Mucosa of rectum (tissue), 2 donors: ENCODE results near the gene IDH3G.

Source experiments
- H3K27ac ChIP-seq, 2 donors: one replicate each; pipeline ENCODE4 v1.7.0; 2013; ENCODE audit warnings: inconsistent platforms in 2 of 2, low read depth in 2 of 2, low read length in 2 of 2
- H3K27me3 ChIP-seq, 2 donors: one replicate each; pipeline ENCODE4 v1.7.0; 2013; ENCODE audit warnings: low read length in 2 of 2; ENCODE audit not compliant: control insufficient read depth in 2 of 2, insufficient read depth in 2 of 2
- H3K36me3 ChIP-seq, 2 donors: one replicate each; pipeline ENCODE4 v1.7.0; 2013; ENCODE audit warnings: low read length in 2 of 2; ENCODE audit not compliant: control insufficient read depth in 2 of 2, insufficient read depth in 2 of 2
- H3K4me1 ChIP-seq, 2 donors: one replicate each; pipeline ENCODE4 v1.7.0; 2013; ENCODE audit warnings: low read length in 2 of 2, mild to moderate bottlenecking in 1 of 2; ENCODE audit not compliant: control insufficient read depth in 2 of 2, insufficient read depth in 2 of 2
- H3K4me3 ChIP-seq, 2 donors: one replicate each; pipeline ENCODE4 v1.7.0; 2013; ENCODE audit warnings: low read length in 2 of 2
- H3K9ac ChIP-seq, 2 donors: one replicate each; pipeline ENCODE4 v1.7.0; 2013; ENCODE audit warnings: low read length in 2 of 2, low read depth in 1 of 2, mild to moderate bottlenecking in 1 of 2
- H3K9me3 ChIP-seq, 2 donors: one replicate each; pipeline ENCODE4 v1.7.0; 2013; ENCODE audit warnings: low read length in 2 of 2; ENCODE audit not compliant: control insufficient read depth in 2 of 2
- donor health status: healthy.
- donor health status: Normal muscosa, but diverticular disease.

The IDH3G gene

DNA sequence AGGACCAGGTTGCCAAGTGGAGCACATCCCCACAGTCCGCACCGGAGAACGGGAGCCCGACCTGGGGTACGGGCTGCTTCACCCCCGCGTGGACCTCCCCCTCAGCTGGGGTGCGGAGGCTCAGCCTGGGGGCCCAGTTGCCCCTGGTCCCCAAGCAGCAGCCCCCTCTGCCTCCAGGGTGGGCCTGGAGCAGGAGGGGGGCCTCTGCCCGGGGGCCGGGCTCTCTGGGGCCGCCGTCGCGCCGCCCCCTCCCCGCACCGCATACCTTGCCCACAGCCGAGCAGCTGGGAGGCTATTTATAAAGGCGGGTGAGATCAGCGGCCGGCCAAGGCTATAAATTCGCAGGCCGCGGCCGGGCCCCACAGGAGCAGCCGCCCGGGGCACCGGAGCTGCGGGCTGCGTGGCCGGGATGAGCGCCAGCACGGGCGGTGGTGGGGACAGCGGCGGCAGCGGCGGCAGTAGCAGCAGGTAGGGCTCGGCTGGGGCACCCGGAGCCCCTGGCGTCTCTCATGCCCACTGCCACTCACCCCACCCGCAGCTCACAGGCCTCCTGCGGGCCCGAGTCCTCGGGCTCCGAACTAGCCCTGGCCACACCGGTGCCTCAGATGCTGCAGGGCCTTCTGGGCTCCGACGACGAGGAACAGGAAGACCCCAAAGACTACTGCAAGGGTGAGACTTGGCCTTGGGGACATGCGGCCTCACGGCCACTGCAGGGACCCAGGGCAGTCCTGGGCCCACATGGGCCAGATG lies 13.3 kb downstream of the IDH3G start, which contains the start of gene SRPK3:
SRPK3 (plus strand) TSS at position 364 of the 750 bp plus-strand sequence; CDS start at position 410, 46 bp downstream.
- Histone ChIP-seq H3K4me1 (peaks cover 3% of the 10 kb centered on the region in 2 donors), H3K9me3 (no peaks in the 10 kb centered on the region), H3K27me3 (peaks cover 2 to 6% of the 10 kb centered on the region in 2 donors), H3K4me3 (no peak within 1 kb of the TSS), H3K36me3 (peaks cover 0 to 3% of the 10 kb centered on the region in 2 donors), H3K27ac (no peak within 1 kb of the TSS), H3K9ac (peak within 1 kb of the TSS in 1 of 2 donors; percentile 37)

DNA sequence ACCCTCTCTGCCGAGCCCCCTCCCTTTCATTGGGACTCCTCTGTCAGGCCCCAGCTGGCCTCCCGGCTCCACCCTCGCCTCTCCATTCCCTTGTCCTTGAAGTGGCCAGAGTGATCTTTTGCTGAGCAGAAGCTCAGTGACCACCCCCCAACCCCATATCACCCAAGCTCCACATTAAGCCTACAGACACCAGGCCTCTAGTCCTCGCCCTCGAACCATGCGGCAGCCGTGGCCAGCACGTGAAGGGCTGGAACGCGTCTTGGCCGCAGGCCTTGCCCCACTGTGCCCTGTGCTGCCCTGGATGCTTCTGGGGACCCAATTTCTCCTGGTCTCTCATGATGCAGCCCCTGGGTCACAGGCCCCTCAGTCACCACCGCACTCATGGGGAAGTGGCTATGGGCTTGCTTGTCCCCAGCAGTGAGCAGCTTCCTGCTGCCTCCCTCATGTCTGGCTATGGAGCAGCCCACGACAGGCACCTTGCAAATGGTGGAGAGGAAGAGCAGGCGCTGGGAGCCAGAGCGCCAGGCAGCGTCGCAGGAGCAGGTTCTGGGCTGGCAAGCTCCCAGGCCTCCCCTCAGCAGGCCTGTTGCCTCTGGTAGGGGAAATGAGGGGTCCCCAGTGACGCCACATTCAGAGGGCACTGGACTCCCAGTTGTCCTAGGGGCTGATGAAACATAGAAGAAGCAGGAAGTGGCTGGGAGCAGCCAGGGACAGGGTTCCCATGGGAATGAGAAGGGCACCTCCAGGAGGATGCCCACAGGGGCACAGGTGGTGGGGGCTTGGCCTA lies 14.1 kb downstream of the IDH3G start:
- Histone ChIP-seq H3K36me3 (peaks cover 0 to under 1% of the 10 kb centered on the region in 2 donors), H3K27ac (no peak overlapping the region), H3K9ac (no peak overlapping the region), H3K27me3 (peaks cover 2 to 6% of the 10 kb centered on the region in 2 donors), H3K4me1 (peaks cover 3% of the 10 kb centered on the region in 2 donors), H3K4me3 (no peak overlapping the region), H3K9me3 (no peaks in the 10 kb centered on the region)

DNA sequence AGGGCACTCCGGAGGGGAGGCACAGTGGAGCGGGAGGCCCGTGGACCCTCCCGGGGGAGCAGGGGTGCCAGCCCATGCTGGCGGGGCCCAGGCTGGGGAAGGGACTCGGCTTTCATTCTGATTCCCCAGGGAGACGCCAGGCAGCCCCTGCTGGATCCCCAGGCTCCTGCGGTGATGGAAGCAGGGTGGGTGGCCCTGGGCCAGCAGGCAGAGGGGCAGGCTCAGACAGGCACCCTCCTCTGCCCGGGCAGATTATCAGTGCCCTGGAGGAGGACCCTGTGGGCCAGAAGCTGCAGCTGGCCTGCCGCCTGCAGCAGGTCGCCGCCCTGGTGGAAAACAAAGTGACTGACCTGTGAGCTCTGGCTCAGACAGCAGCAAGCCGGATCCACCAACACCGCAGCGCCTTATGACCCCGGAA lies 15.5 kb downstream of the IDH3G start:
- no peak overlapping the region for H3K9ac ChIP-seq
- no peak overlapping the region for H3K4me3 ChIP-seq
- H3K27ac ChIP-seq, result no peak overlapping the region
- H3K27me3 ChIP-seq, result peaks cover 2 to 6% of the 10 kb centered on the region in 2 donors
- H3K36me3 ChIP-seq, result no peaks in the 10 kb centered on the region
- H3K4me1 ChIP-seq, result peaks cover 3% of the 10 kb centered on the region in 2 donors
- H3K9me3 ChIP-seq, result no peaks in the 10 kb centered on the region

DNA sequence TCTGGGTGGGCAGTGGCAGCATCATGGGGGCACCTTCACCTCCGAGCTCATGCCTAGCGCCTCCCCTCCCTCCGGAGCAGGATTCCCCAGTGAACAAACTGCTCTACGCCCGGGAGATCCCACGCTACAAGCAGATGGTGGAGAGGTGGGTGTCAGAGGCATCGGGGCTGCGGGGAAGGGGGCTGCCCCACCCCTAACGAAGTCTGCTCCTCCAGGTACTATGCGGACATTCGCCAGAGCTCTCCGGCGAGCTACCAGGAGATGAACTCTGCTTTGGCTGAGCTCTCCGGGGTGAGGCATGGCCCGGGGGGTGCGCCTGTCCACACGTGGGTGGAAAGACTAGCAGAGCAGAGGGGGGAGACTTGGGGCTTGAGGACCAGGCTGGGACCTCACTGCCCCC lies 16.0 kb downstream of the IDH3G start:
- H3K9ac ChIP-seq, result no peak overlapping the region
- no peaks in the 10 kb centered on the region for H3K9me3 ChIP-seq
- peaks cover 2 to 6% of the 10 kb centered on the region in 2 donors for H3K27me3 ChIP-seq
- H3K4me3 ChIP-seq, result no peak overlapping the region
- peaks cover 3% of the 10 kb centered on the region in 2 donors for H3K4me1 ChIP-seq
- H3K36me3 ChIP-seq, result no peaks in the 10 kb centered on the region
- H3K27ac ChIP-seq, result no peak overlapping the region

DNA sequence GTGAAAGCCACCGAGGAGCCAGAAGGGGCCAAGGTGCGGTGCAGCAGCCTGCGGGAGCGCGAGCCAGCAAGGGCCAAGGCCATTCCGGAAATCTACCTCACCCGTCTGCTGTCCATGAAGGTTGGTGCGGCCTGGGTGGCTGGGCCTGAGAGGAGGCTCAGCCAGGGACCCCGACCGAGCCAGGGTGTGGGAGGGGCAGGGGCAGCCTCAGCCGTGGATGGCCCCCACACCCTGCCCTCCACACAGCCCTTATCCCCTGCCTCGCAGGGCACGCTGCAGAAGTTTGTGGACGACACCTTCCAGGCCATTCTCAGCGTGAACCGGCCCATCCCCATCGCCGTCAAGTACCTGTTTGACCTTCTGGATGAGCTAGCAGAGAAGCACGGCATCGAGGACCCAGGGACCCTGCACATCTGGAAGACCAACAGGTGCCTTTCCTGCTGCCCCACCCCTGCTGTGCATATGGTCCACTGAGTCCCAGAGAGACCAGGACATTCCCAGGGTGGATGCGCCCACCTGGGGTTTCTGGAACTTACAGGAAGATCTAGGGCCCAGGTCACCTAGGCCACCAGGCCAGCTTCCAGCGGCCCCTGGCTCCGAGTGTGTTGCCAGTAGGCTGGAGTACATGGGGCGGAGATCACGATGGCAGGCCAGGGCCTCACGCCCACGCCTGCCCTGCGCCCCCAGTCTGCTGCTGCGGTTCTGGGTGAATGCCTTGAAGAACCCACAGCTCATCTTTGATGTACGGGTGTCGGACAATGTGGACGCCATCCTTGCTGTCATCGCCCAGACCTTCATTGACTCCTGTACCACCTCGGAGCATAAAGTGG lies 16.7 kb downstream of the IDH3G start:
- H3K27ac ChIP-seq, result no peak overlapping the region
- H3K9ac ChIP-seq, result no peak overlapping the region
- H3K27me3 ChIP-seq, result peaks cover 2 to 6% of the 10 kb centered on the region in 2 donors
- H3K9me3 ChIP-seq, result no peaks in the 10 kb centered on the region
- H3K4me3 ChIP-seq, result no peak overlapping the region
- peaks cover 3% of the 10 kb centered on the region in 2 donors for H3K4me1 ChIP-seq
- H3K36me3 ChIP-seq, result no peaks in the 10 kb centered on the region

DNA sequence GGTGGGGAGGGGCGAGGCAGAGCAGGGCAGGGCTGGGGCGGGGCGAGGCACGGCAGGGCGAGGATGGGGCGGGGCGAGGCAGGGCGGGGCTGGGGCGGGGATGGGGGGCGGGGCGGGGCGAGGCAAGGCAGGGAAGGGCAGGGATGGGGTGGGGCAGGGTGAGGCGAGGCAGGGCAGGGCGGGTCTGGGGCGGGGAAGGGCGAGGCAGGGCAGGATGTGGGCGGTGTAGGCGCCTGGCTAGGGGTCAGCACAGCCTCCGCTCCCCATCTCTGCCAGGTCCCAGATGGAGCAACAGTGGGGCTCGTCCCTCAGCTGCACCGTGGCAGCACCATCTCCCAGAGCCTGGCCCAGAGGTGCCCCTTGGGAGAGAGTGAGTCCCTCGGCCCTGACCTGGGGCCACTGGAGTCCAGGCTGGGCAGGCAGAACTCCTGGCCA lies 17.5 kb downstream of the IDH3G start:
- Histone ChIP-seq H3K27me3 (peaks cover 2 to 6% of the 10 kb centered on the region in 2 donors), H3K9ac (no peak overlapping the region), H3K4me1 (peaks cover 0 to 3% of the 10 kb centered on the region in 2 donors), H3K36me3 (no peaks in the 10 kb centered on the region), H3K27ac (no peak overlapping the region), H3K9me3 (no peaks in the 10 kb centered on the region), H3K4me3 (no peak overlapping the region)

DNA sequence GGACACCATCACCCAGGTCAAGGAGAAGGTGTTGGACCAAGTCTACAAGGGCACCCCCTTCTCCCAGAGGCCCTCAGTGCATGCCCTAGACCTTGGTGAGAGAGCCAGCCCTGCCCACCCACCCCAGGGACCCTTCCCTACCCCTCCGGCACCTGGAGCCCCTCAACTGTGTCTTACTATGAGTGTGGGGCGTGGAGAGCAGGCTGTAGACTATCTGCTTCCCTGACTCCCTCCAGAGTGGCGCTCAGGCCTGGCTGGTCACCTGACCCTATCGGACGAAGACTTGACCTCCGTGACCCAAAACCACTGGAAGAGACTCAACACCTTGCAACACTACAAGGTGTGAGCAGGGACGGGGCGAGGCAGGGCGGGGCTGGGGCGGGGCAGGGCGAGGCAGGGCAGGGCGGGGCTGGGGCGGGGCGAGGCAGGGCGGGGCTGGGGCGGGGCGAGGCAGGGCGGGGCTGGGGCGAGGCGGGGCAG lies 18.0 kb downstream of the IDH3G start:
- H3K27ac ChIP-seq, result no peak overlapping the region
- no peaks in the 10 kb centered on the region for H3K4me1 ChIP-seq
- no peaks in the 10 kb centered on the region for H3K36me3 ChIP-seq
- H3K4me3 ChIP-seq, result no peak overlapping the region
- H3K9me3 ChIP-seq, result no peaks in the 10 kb centered on the region
- H3K27me3 ChIP-seq, result peaks cover 2 to 6% of the 10 kb centered on the region in 2 donors
- no peak overlapping the region for H3K9ac ChIP-seq

DNA sequence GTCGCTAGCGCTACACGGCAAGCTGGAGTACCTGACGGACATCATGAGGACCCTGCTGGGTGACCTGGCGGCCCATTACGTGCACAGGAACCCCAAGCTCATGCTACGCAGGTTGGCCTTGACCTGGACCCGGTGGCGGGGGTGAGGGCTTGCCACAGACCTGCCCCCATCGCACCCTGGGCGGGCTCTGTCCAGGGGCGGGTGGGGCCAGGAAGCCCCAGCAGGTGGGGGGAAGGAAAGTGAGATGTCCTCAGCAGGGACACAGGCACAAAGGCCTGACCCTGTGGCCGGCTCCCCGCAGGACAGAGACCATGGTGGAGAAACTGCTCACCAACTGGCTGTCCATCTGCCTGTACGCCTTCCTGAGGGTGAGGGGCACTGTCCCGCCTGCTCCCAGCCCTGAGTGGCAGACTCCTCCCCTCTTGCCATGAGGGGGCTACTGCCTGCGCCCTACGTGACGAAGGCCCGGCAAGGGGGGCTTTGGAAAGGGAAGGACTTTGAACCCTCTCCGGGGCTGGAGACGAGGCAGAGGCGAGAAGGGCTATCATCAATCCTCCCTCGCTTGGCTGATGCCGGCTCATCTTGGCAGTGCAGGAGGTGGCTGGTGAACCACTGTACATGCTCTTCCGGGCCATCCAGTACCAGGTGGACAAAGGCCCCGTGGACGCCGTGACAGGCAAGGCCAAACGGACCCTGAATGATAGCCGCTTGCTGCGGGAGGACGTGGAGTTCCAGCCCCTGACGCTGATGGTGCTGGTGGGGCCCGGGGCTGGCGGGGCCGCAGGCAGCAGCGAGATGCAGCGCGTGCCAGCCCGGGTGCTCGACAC lies 18.7 kb downstream of the IDH3G start:
- no peak overlapping the region for H3K4me3 ChIP-seq
- H3K4me1 ChIP-seq, result no peaks in the 10 kb centered on the region
- peaks cover 2 to 6% of the 10 kb centered on the region in 2 donors for H3K27me3 ChIP-seq
- H3K36me3 ChIP-seq, result no peaks in the 10 kb centered on the region
- H3K27ac ChIP-seq, result no peak overlapping the region
- H3K9ac ChIP-seq, result no peak overlapping the region
- H3K9me3 ChIP-seq, result no peaks in the 10 kb centered on the region

DNA sequence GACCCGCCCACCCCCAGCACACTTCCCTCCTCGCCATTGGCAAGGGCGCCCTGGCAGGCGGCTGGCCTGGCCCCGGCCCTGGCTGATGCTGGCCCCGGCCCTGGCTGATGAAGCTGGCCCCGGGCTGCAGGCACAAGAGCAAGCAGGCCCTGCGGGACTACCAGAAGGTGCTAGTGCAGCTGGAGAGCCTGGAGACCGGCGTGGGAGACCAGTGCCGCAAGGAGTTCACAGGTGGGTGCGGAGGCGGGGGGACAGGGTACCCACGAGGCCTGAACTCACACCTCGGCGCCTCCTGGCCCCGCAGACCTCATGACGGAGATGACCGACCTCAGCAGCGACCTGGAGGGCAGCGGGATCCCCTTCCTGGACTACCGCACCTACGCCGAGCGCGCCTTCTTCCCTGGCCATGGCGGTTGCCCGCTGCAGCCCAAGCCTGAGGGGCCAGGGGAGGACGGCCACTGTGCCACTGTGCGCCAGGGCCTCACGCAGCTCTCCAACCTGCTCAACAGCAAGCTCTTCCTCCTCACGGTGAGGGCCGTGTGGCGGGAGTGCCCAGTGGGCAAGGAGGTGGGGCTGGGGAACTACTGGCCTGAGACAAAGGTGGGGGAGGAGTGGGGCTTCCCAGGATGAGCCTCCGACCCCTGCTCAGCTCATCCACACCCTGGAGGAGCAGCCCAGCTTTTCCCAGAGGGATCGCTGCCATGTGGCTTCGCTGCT lies 19.4 kb downstream of the IDH3G start:
- no peak overlapping the region for H3K9ac ChIP-seq
- peaks cover 2% of the 10 kb centered on the region in 2 donors for H3K27me3 ChIP-seq
- H3K27ac ChIP-seq, result no peak overlapping the region
- H3K9me3 ChIP-seq, result no peaks in the 10 kb centered on the region
- H3K36me3 ChIP-seq, result no peaks in the 10 kb centered on the region
- no peak overlapping the region for H3K4me3 ChIP-seq
- H3K4me1 ChIP-seq, result no peaks in the 10 kb centered on the region
